ENCODE results near the gene ETV3. TPM values are rescaled to one million over a fixed set of nuclear protein-coding genes. Genes with fewer than 3 reads are reported as not detected.

ETV3 gene
- total RNA-seq, 2 experiments from 2014 or later: 115 to 117 TPM

DNA sequence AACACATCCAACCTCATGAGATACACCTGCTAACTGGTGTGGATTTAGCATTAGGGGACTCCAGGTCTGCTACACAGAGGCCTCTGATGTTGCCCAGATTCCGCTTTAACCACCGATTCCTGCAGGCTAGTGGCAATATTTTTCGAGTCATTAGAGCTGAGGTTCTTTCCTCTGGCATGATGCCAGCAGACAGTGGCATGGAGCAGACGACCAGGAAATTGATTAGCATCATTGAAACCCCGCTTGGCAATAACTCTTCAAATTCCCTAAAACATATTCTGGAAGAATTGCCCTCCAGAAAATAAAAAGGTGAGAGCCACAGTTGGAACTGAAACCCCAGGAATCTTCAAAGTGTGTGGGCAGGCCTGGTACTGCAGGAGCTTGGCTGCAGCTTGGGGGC lies 28.4 kb upstream of the ETV3 start:
- POLR2A ChIA-PET: no interaction called here
- CTCF ChIA-PET: no interaction called here
- no peaks in the 10 kb centered on the region for H3K9me3 ChIP-seq (ENCODE audit: control insufficient read depth in 1 of 2, insufficient read depth in 1 of 2, low read length in 2 of 2)
- no peak overlapping the region for H3K4me3 ChIP-seq (ENCODE audit: low read length)
- Mint-ChIP-seq H3K27ac (no peak overlapping the region), H3K4me1 (ENCODE audit: low read depth) (peaks cover 5% of the 10 kb centered on the region), H3K27me3 (peaks cover 16% of the 10 kb centered on the region), H3K9me3 (no peaks in the 10 kb centered on the region), H3K4me3 (no peak overlapping the region), H3K36me3 (ENCODE audit: low read depth) (no peaks in the 10 kb centered on the region)
- intact Hi-C loops (cut with DNase I, micrococcal nuclease): loop anchor here in 1 of 2 experiments (5.0 kb wide), 1 partner anchor 326 kb away; no protein-coding TSS in a partner anchor
- TF ChIP-seq, protein P1, sequence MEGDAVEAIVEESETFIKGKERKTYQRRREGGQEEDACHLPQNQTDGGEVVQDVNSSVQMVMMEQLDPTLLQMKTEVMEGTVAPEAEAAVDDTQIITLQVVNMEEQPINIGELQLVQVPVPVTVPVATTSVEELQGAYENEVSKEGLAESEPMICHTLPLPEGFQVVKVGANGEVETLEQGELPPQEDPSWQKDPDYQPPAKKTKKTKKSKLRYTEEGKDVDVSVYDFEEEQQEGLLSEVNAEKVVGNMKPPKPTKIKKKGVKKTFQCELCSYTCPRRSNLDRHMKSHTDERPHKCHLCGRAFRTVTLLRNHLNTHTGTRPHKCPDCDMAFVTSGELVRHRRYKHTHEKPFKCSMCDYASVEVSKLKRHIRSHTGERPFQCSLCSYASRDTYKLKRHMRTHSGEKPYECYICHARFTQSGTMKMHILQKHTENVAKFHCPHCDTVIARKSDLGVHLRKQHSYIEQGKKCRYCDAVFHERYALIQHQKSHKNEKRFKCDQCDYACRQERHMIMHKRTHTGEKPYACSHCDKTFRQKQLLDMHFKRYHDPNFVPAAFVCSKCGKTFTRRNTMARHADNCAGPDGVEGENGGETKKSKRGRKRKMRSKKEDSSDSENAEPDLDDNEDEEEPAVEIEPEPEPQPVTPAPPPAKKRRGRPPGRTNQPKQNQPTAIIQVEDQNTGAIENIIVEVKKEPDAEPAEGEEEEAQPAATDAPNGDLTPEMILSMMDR (IDR thresholded peaks at IDR 0.05): no peak
- H3K4me1 ChIP-seq (ENCODE audit: insufficient read depth, low read length): peaks cover 8% of the 10 kb centered on the region
- ATAC-seq (ENCODE audit: poor library complexity) (no peak), DNase-seq (no peak)
- peaks cover 0 to 4% of the 10 kb centered on the region in 2 experiments for H3K27me3 ChIP-seq (ENCODE audit: control insufficient read depth in 1 of 2, insufficient read depth in 2 of 2, low read length in 2 of 2)
- H3K27ac ChIP-seq (ENCODE audit: low read depth in 1 of 2, low read length in 2 of 2): no peak overlapping the region
- no peaks in the 10 kb centered on the region for H3K36me3 ChIP-seq (ENCODE audit: insufficient read depth, low read length)

GRCh38 chr1:157163273-157164127 lies 25.3 kb upstream of the ETV3 start:
- Histone ChIP-seq H3K27me3 (ENCODE audit: control insufficient read depth in 1 of 2, insufficient read depth in 2 of 2, low read length in 2 of 2) (peaks cover 0 to 4% of the 10 kb centered on the region in 2 experiments), H3K9me3 (ENCODE audit: control insufficient read depth in 1 of 2, insufficient read depth in 1 of 2, low read length in 2 of 2) (no peaks in the 10 kb centered on the region), H3K4me1 (ENCODE audit: insufficient read depth, low read length) (peaks cover 8% of the 10 kb centered on the region), H3K27ac (ENCODE audit: low read depth in 1 of 2, low read length in 2 of 2) (no peak overlapping the region), H3K36me3 (ENCODE audit: insufficient read depth, low read length) (no peaks in the 10 kb centered on the region), H3K4me3 (ENCODE audit: low read length) (no peak overlapping the region)
- DNase-seq (peak; percentile 52 to 79 (median 68)), ATAC-seq (ENCODE audit: poor library complexity) (peak; percentile 77)
- intact Hi-C loops (cut with DNase I, micrococcal nuclease): loop anchor here in 1 of 2 experiments (5.0 kb wide), 1 partner anchor 324 kb away; no protein-coding TSS in a partner anchor
- H3K27me3 Mint-ChIP-seq: peaks cover 12% of the 10 kb centered on the region
- H3K9me3 Mint-ChIP-seq: no peaks in the 10 kb centered on the region
- peaks cover 5% of the 10 kb centered on the region for H3K4me1 Mint-ChIP-seq (ENCODE audit: low read depth)
- TF ChIP-seq, protein P1 (IDR thresholded peaks at IDR 0.05): peak; percentile 92
- ChIA-PET CTCF (interaction anchor here (2.0 kb wide), 1 partner anchor 74 kb away, joined by 7 read pairs; no protein-coding TSS in a partner anchor), POLR2A (no interaction called here)
- H3K27ac Mint-ChIP-seq: no peak overlapping the region
- H3K36me3 Mint-ChIP-seq (ENCODE audit: low read depth): no peaks in the 10 kb centered on the region
- no peak overlapping the region for H3K4me3 Mint-ChIP-seq

DNA sequence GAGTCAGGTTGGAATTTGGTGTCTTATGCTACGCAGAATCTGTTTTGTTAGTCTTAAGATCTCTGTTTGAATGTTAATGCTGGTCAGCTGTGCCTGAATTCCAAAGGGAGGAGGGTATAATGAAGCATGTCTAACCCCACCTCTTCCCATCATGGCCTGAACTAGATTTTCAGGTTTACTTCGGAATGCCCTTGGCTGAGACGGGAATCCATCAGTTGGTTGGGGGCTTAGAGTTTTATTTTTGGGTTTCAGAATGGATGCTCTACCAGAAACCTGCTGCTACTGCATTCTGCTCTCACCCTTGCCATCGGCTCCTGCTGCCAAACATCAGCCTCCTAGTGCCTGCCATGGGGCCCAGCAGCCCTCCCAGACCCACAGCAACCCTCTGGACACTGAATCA lies 24.1 kb upstream of the ETV3 start:
- CTCF ChIA-PET: interaction anchor here (2.0 kb wide), 1 partner anchor 72 kb away, joined by 7 read pairs; no protein-coding TSS in a partner anchor
- H3K27me3 Mint-ChIP-seq: peaks cover 21% of the 10 kb centered on the region
- POLR2A ChIA-PET: no interaction called here
- DNase-seq (no peak), ATAC-seq (ENCODE audit: poor library complexity) (no peak)
- no peaks in the 10 kb centered on the region for H3K36me3 Mint-ChIP-seq (ENCODE audit: low read depth)
- H3K4me1 Mint-ChIP-seq (ENCODE audit: low read depth): peaks cover 5% of the 10 kb centered on the region
- H3K4me3 Mint-ChIP-seq: no peak overlapping the region
- no peaks in the 10 kb centered on the region for H3K9me3 ChIP-seq (ENCODE audit: control insufficient read depth in 1 of 2, insufficient read depth in 1 of 2, low read length in 2 of 2)
- H3K27ac Mint-ChIP-seq: no peak overlapping the region
- H3K27ac ChIP-seq (ENCODE audit: low read depth in 1 of 2, low read length in 2 of 2): no peak overlapping the region
- H3K4me1 ChIP-seq (ENCODE audit: insufficient read depth, low read length): peaks cover 8% of the 10 kb centered on the region
- H3K4me3 ChIP-seq (ENCODE audit: low read length): no peak overlapping the region
- no peaks in the 10 kb centered on the region for H3K9me3 Mint-ChIP-seq
- peaks cover 0 to 4% of the 10 kb centered on the region in 2 experiments for H3K27me3 ChIP-seq (ENCODE audit: control insufficient read depth in 1 of 2, insufficient read depth in 2 of 2, low read length in 2 of 2)
- intact Hi-C loops (cut with DNase I, micrococcal nuclease): loop anchor here in 1 of 2 experiments (5.0 kb wide), 1 partner anchor 325 kb away; no protein-coding TSS in a partner anchor
- H3K36me3 ChIP-seq (ENCODE audit: insufficient read depth, low read length): no peaks in the 10 kb centered on the region
- TF ChIP-seq, protein P1 (IDR thresholded peaks at IDR 0.05): no peak
